Muscle layer of duodenum (tissue), 2 donors: Measurements from ENCODE around the gene LCE4A.
"Not testable (repeated sequence)": the region's sequence is repeated elsewhere in the genome, so short reads cannot be mapped to it uniquely, and the experiment has no call there.

Experiments used
- H3K27ac ChIP-seq: one replicate; pipeline ENCODE4 v1.7.0; 2013; ENCODE audit warnings: mild to moderate bottlenecking, low read length
- H3K27me3 ChIP-seq: one replicate; pipeline ENCODE4 v1.7.0; 2013; ENCODE audit warnings: low read depth, mild to moderate bottlenecking, control low read depth, low read length
- H3K36me3 ChIP-seq, 2 donors: one replicate each; pipeline ENCODE4 v1.7.0; 2013; ENCODE audit warnings: low read length in 2 of 2, control low read depth in 1 of 2, mild to moderate bottlenecking in 1 of 2; ENCODE audit not compliant: insufficient read depth in 2 of 2, control insufficient read depth in 1 of 2
- H3K4me1 ChIP-seq, 2 donors: one replicate each; pipeline ENCODE4 v1.7.0; 2013; ENCODE audit warnings: low read length in 2 of 2, mild to moderate bottlenecking in 2 of 2, control low read depth in 1 of 2, moderate library complexity in 1 of 2; ENCODE audit not compliant: insufficient read depth in 2 of 2, control insufficient read depth in 1 of 2
- H3K4me3 ChIP-seq, 2 donors: one replicate each; pipeline ENCODE4 v1.7.0; 2013; ENCODE audit warnings: low read length in 2 of 2, low read depth in 1 of 2, mild to moderate bottlenecking in 1 of 2
- H3K9me3 ChIP-seq, 2 donors: one replicate each; pipeline ENCODE4 v1.7.0; 2013; ENCODE audit warnings: low read length in 2 of 2, control low read depth in 1 of 2, mild to moderate bottlenecking in 1 of 2; ENCODE audit not compliant: control insufficient read depth in 1 of 2
- donor health status: healthy.

LCE4A gene

GRCh38 chr1:152707860-152708259 lies at the start of gene LCE4A:
Gene LCE4A, plus strand, starts transcription at chr1:152708160. Its CDS starts 916 bp downstream, at chr1:152709076.
- no peak within 1 kb of the TSS for H3K27ac ChIP-seq

GRCh38 chr1:152658649-152659048 lies 49.3 kb upstream of the LCE4A start:
- no peaks in the 10 kb centered on the region for H3K4me1 ChIP-seq
- H3K4me3 ChIP-seq, result no peak overlapping the region
- H3K9me3 ChIP-seq, result no peaks in the 10 kb centered on the region

More at GRCh38 chr1:152707860-152708259, at the start of gene LCE4A:
- H3K36me3 ChIP-seq, result no peaks in the 10 kb centered on the region
- no peak within 1 kb of the TSS for H3K4me3 ChIP-seq
- H3K9me3 ChIP-seq, result no peaks in the 10 kb centered on the region
- no peaks in the 10 kb centered on the region for H3K27me3 ChIP-seq
- H3K4me1 ChIP-seq, result no peaks in the 10 kb centered on the region

GRCh38 chr1:152663098-152663497 lies 44.9 kb upstream of the LCE4A start, which contains the start of gene LCE2D:
Gene LCE2D, plus strand, starts transcription at chr1:152663380. Its CDS starts 726 bp downstream, at chr1:152664106.
- H3K36me3 ChIP-seq, result no peaks in the 10 kb centered on the region
- no peaks in the 10 kb centered on the region for H3K9me3 ChIP-seq
- no peaks in the 10 kb centered on the region for H3K4me1 ChIP-seq
- no peaks in the 10 kb centered on the region for H3K27me3 ChIP-seq
- H3K4me3 ChIP-seq, result no peak within 1 kb of the TSS
- no peak within 1 kb of the TSS for H3K27ac ChIP-seq

More at GRCh38 chr1:152658649-152659048, 49.3 kb upstream of the LCE4A start:
- no peaks in the 10 kb centered on the region for H3K27me3 ChIP-seq
- no peak overlapping the region for H3K27ac ChIP-seq
- H3K36me3 ChIP-seq, result no peaks in the 10 kb centered on the region

- not testable (repeated sequence) for H3K9me3 ChIP-seq, H3K27ac ChIP-seq, H3K4me1 ChIP-seq, H3K4me3 ChIP-seq, H3K36me3 ChIP-seq, H3K27me3 ChIP-seq
Observed at GRCh38 chr1:152666171-152666570, 41.8 kb upstream of the LCE4A start.

GRCh38 chr1:152667648-152668047 lies 40.3 kb upstream of the LCE4A start:
- Histone ChIP-seq H3K36me3 (no peaks in the 10 kb centered on the region), H3K27me3 (no peaks in the 10 kb centered on the region), H3K9me3 (no peaks in the 10 kb centered on the region), H3K27ac (no peak overlapping the region), H3K4me1 (no peaks in the 10 kb centered on the region), H3K4me3 (no peak overlapping the region)

GRCh38 chr1:152673016-152673415 lies 34.9 kb upstream of the LCE4A start:
- Histone ChIP-seq H3K4me3 (no peak overlapping the region), H3K4me1 (no peaks in the 10 kb centered on the region), H3K9me3 (no peaks in the 10 kb centered on the region), H3K36me3 (no peaks in the 10 kb centered on the region), H3K27me3 (no peaks in the 10 kb centered on the region), H3K27ac (no peak overlapping the region)

- not testable (repeated sequence) for H3K36me3 ChIP-seq, H3K4me3 ChIP-seq, H3K9me3 ChIP-seq, H3K27me3 ChIP-seq, H3K4me1 ChIP-seq, H3K27ac ChIP-seq
Observed at GRCh38 chr1:152674983-152675382, 33.0 kb upstream of the LCE4A start, which contains the start of gene LCE2C. Gene LCE2C, plus strand, starts transcription at chr1:152675279. Its CDS starts 737 bp downstream, at chr1:152676016.

- H3K4me1 ChIP-seq, result no peaks in the 10 kb centered on the region
- no peaks in the 10 kb centered on the region for H3K36me3 ChIP-seq
- H3K9me3 ChIP-seq, result no peaks in the 10 kb centered on the region
- H3K27ac ChIP-seq, result no peak overlapping the region
- no peak overlapping the region for H3K4me3 ChIP-seq
- no peaks in the 10 kb centered on the region for H3K27me3 ChIP-seq
Observed at GRCh38 chr1:152679459-152679858, 28.5 kb upstream of the LCE4A start.

- no peak overlapping the region for H3K4me3 ChIP-seq
- no peaks in the 10 kb centered on the region for H3K27me3 ChIP-seq
- no peaks in the 10 kb centered on the region for H3K4me1 ChIP-seq
- no peak overlapping the region for H3K27ac ChIP-seq
- H3K36me3 ChIP-seq, result no peaks in the 10 kb centered on the region
- no peaks in the 10 kb centered on the region for H3K9me3 ChIP-seq
Observed at GRCh38 chr1:152681616-152682015, 26.3 kb upstream of the LCE4A start.

GRCh38 chr1:152683846-152684245 lies 24.1 kb upstream of the LCE4A start:
- Histone ChIP-seq H3K4me3 (no peak overlapping the region), H3K4me1 (no peaks in the 10 kb centered on the region), H3K9me3 (no peaks in the 10 kb centered on the region), H3K27me3 (no peaks in the 10 kb centered on the region), H3K36me3 (no peaks in the 10 kb centered on the region), H3K27ac (no peak overlapping the region)

- not testable (repeated sequence) for H3K9me3 ChIP-seq, H3K36me3 ChIP-seq, H3K4me1 ChIP-seq, H3K27me3 ChIP-seq, H3K27ac ChIP-seq, H3K4me3 ChIP-seq
Observed at GRCh38 chr1:152685823-152686222, 22.1 kb upstream of the LCE4A start, which contains the start of gene LCE2B. Gene LCE2B, plus strand, starts transcription at chr1:152686123. Its CDS starts 721 bp downstream, at chr1:152686844.
